LNCAP (cell line): ENCODE measurements around the gene UGT2B10.

Experiments
- TF ChIP-seq, protein P1 (sequence below): fragments of 450-650 bp; IDR thresholded peaks from 2 replicates; pipeline ENCODE4 v1.5.1; 2017; ENCODE audit warnings: mild to moderate bottlenecking

UGT2B10 gene

DNA sequence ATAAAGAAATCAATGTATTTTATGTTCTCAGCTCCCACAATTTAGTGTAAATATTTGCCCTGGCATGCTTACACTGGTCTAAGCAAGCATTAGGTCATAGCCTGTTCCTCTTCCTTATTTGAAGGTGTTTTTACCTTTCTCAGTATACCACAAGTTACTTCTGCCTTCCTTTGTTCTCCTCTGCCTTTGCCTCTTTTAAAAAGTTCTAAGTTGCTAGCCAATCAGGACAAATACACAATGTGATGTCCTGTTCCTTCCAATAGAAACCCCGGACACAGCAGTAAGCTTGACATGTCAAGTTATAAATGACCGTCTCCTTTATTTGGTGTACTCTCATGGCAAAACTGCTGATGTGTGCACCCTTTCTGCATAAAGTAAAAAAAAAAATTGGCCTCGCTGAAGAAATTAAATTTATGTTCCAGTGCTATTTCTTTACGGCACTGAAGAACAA, 49.4 kb downstream of the UGT2B10 start:
- TF ChIP-seq, protein P1, sequence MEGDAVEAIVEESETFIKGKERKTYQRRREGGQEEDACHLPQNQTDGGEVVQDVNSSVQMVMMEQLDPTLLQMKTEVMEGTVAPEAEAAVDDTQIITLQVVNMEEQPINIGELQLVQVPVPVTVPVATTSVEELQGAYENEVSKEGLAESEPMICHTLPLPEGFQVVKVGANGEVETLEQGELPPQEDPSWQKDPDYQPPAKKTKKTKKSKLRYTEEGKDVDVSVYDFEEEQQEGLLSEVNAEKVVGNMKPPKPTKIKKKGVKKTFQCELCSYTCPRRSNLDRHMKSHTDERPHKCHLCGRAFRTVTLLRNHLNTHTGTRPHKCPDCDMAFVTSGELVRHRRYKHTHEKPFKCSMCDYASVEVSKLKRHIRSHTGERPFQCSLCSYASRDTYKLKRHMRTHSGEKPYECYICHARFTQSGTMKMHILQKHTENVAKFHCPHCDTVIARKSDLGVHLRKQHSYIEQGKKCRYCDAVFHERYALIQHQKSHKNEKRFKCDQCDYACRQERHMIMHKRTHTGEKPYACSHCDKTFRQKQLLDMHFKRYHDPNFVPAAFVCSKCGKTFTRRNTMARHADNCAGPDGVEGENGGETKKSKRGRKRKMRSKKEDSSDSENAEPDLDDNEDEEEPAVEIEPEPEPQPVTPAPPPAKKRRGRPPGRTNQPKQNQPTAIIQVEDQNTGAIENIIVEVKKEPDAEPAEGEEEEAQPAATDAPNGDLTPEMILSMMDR = no peak

DNA sequence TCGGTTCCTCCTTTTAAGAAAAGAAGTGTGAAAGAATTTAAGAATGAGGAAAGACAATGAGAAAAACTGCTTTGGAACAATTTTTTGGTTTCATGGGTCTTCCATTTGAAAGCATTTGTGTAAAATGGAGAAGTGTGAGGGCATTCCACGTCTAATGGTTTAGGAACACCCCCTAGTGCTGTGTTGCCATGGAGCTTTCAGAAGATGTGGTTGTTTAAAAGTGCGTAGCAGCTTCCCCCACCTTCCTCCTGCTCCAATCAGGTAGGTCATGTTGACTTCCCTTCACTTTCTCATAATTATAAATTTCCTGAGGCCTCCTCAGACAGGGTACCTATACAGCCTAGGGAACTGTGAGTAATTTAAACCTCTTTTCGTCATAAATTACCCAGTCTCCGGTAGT, 50.0 kb downstream of the UGT2B10 start:
- TF ChIP-seq, protein P1 = no peak

DNA sequence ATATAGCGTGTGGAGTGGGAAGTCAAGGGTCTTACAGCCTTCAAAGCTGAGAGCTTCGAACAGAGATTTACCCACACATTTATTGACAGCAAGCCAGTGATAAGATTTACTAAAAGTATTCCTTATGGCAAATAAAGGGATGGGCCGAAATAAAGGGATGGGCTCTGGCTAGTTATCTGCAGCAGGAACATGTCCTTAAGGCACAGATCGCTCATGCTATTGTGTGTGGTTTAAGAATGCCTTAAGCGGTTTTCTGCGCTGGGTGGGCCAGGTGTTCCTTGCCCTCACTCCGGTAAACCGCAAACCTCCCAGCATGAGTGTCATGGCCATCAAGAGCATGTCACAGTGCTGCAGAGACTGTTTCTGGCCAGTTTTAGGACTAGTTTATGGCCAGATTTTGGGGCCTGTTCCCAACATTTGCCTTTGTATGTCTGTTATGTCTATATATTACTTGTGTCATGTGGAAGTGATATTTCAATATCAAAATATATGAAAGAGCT, 53.5 kb downstream of the UGT2B10 start:
- TF ChIP-seq, protein P1 = no peak

DNA sequence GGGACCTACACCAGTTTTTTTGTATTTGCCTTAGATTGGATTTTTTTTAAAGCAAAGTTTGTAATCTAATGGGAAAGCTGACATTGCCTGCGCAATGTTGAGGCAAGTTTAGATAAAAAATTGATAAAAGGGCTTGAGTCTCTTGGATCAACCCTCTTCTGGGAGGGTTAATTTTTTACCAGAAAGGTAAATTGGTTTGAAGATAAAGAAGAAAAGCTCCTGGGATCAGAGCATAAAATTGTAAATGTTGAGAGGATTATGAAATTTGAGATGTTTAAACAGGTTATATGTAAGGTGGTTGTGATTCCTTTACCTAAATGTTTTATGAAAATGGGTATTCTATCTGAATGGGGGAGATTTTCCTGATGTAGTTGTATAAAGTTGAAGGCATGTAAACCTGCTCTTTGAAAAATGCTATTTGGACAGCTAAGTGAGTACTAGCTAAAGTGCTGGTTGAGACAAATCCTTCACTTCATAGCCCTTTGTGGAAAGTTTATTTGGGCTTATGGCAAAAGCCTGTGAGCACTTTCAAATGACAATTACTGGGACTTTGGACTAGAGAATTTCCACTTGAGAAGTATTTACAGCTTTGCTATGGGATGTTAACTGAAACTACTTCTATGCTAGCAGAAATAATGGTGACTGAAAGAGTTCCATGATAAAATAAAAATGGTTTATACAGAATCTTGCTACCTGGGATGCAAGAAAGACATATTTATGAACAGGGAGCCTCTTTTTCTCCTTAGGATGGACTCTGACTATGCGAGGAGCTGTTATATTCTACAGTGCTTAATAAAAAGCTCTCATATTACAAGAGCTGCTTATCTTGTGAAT, 56.2 kb downstream of the UGT2B10 start:
- TF ChIP-seq, protein P1 = no peak

DNA sequence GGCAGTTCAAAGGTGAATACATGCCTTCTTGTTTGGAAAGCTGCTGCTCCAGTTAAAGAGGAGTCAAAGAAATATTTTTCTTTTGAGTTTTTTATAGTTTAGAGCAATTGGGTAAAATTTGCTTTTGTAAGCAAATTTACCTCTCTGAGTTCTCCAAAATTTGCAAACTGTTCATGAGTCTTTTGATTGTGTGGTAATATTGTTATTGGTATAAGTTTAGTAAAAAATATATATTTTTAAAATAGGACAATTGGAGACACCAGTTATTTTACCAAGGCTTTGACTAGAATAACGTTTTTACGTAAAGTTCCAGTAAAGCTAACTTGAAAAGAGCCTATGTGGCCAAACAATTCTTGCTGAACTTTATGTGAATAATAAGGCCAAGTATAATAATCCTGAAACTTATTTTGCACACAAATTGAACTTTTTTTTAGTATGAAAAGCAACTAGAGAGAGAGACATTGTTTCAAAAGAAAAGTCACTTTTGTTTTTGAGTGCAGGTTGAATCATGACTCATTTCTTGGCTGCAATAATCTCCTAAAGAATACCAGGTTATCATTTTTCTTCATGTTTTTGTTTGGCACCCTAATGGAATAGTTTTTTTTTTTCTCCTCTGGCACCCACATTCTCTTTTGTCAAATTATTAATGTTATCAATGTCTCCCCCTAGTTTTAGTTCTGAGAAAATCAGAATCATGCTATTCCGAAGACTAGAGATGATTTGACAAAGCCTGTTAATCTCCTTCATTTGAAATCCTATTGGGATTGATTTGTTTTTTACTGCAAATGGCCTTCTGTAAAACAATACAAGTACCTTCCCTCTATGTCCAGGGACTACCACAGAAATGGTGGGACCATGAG, 57.1 kb downstream of the UGT2B10 start:
- TF ChIP-seq, protein P1 = no peak

DNA sequence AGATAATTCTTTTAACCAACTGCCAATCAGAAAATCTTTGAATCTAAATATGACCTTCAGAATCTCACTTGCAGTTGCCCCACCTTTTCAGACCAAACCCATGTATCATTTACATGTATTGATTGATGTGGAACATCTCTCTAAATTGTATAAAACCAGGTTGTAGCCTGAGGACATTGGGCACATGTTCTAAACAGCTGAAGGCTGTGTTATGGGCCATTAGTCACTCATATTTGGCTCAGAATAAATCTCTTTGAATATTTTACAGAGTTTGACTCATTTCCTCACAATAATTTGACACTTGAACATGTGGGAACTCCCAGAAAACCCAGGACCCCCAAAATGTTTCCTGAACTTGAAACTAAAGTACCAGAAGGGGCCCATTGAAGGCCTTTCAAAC, 58.7 kb downstream of the UGT2B10 start:
- TF ChIP-seq, protein P1 = no peak

DNA sequence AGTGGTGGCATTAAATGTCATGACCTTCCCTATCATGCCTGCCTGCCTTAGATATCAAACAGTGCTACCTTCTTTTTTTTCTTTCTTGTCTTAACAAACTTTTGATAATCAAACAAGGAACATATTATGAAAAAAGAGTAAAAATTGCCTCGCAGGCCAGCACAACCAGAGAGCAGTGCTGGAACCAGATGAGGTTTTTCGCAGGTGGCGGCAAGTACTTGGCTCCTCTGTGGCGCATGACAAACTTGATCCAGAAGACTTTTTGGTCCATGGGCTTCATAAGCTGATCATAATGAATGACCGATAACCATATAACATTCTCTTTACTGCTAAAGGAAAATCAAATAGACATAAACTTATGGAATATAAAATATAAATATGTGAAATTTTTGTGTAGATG, 61.8 kb downstream of the UGT2B10 start:
- TF ChIP-seq, protein P1 = no peak
